ENCODE results near the gene YARS1. TPM values are rescaled to one million over a fixed set of nuclear protein-coding genes. Genes with fewer than 3 reads are reported as not detected.

YARS1 gene
- total and polyA plus RNA-seq, 2 of the 13 experiments (the other 11 are each of a cell fraction or from before 2014, with no cell fraction given): 50.1 to 113 TPM

GRCh38 chr1:32742199-32742947, 74.8 kb downstream of the YARS1 start:
- in situ Hi-C loops (cut with HindIII; ENCODE audit: extremely low pct_ligation_motif_present, low pct_unique_long_range_greater_than_20kb): no loop called here
- POLR2A ChIA-PET: interaction anchor here (0.8 to 2.1 kb wide), 6 partner anchors 16 to 92 kb away, joined by 3 to 13 read pairs (median 8); partner anchors contain the start of genes RBBP4 and ZBTB8OS
- TF ChIP-seq ARID2 (CRISPR knock-in tag; IDR thresholded peaks at IDR 0.05; ENCODE audit: borderline replicate concordance): no peak
- no peak for TF ChIP-seq ZNF234 (CRISPR knock-in tag; conservative IDR thresholded peaks at IDR 0.05)
- TF ChIP-seq TBX3 (IDR thresholded peaks at IDR 0.05; ENCODE audit: borderline replicate concordance): no peak
- TF ChIP-seq, protein P1, sequence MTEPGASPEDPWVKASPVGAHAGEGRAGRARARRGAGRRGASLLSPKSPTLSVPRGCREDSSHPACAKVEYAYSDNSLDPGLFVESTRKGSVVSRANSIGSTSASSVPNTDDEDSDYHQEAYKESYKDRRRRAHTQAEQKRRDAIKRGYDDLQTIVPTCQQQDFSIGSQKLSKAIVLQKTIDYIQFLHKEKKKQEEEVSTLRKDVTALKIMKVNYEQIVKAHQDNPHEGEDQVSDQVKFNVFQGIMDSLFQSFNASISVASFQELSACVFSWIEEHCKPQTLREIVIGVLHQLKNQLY (CRISPR knock-in tag; IDR thresholded peaks at IDR 0.05): no peak
- TF ChIP-seq SKI (IDR thresholded peaks at IDR 0.05; ENCODE audit: partially characterized antibody): no peak
- no peak for TF ChIP-seq ZSCAN20 (CRISPR knock-in tag; IDR thresholded peaks at IDR 0.05; ENCODE audit: borderline replicate concordance)
- no peak for TF ChIP-seq MED8 (CRISPR knock-in tag; IDR thresholded peaks at IDR 0.05; ENCODE audit: insufficient replicate concordance)
- no peak for TF ChIP-seq SMYD3 (CRISPR knock-in tag; IDR thresholded peaks at IDR 0.05)
- TF ChIP-seq ZNF788 (CRISPR knock-in tag; IDR thresholded peaks at IDR 0.05; ENCODE audit: borderline replicate concordance): peak; percentile 72; the same call in 1 of the 2 replicates
- no peak for TF ChIP-seq ARNTL (CRISPR knock-in tag; IDR thresholded peaks at IDR 0.05)
- no peak for TF ChIP-seq ZNF850 (CRISPR knock-in tag; conservative IDR thresholded peaks at IDR 0.05)
- TF ChIP-seq POLR2AphosphoS5 (IDR thresholded peaks at IDR 0.05; ENCODE audit: low read depth, low read length): no peak
- no peak for TF ChIP-seq HNF1A (IDR thresholded peaks at IDR 0.05; ENCODE audit: low read depth)
- TF ChIP-seq HNF1A (CRISPR knock-in tag; IDR thresholded peaks at IDR 0.05; ENCODE audit: borderline replicate concordance): no peak
- no peak for TF ChIP-seq SATB2 (CRISPR knock-in tag; IDR thresholded peaks at IDR 0.05)
- no peak; the same call in none of the 2 replicates for TF ChIP-seq ZNF746 (CRISPR knock-in tag; IDR thresholded peaks at IDR 0.05)
- no peak for TF ChIP-seq SP1 (IDR thresholded peaks at IDR 0.05)
- no peak for TF ChIP-seq SP1 (CRISPR knock-in tag; IDR thresholded peaks at IDR 0.05)
- TF ChIP-seq MXD4 (CRISPR knock-in tag; IDR thresholded peaks at IDR 0.05): no peak
- TF ChIP-seq GTF2F1 (IDR thresholded peaks at IDR 0.05; ENCODE audit: low read length): no peak
- TF ChIP-seq EZH2 (conservative IDR thresholded peaks at IDR 0.05; ENCODE audit: low read depth, low read length): no peak
- no peak for TF ChIP-seq ZNF510 (CRISPR knock-in tag; IDR thresholded peaks at IDR 0.05; ENCODE audit: low read depth)

More at GRCh38 chr1:32742199-32742947, 74.8 kb downstream of the YARS1 start:
- ATAC-seq (peak; percentile 35), FAIRE-seq (no peak), DNase-seq (ENCODE audit: low spot score) (peak; percentile 48)
- Histone ChIP-seq H3K36me3 (replicated peaks in 1 of 2; ENCODE audit: control insufficient read depth in 1 of 2, insufficient read depth in 2 of 2, low read length in 2 of 2) (peaks cover 0 to 2% of the 10 kb centered on the region in 2 experiments; a peak in 1 of 5 replicates), H3K27ac (ENCODE audit: extremely low read length, insufficient read depth, low read length) (peak overlapping the region; percentile 87), H3K9me3 (ENCODE audit: low read length) (no peaks in the 10 kb centered on the region), H2AFZ (ENCODE audit: low read length) (no peak overlapping the region), H3K4me3 (replicated peaks in 1 of 3; ENCODE audit: insufficient read depth in 1 of 3, low read depth in 2 of 3, low read length in 3 of 3) (peak overlapping the region; percentile 80 to 92 (median 91)), H3K9ac (ENCODE audit: insufficient read depth, low read depth, low read length) (peak overlapping the region; percentile 87), H3K4me1 (ENCODE audit: insufficient read depth, low read length) (peaks cover 59% of the 10 kb centered on the region), H3K27me3 (ENCODE audit: control insufficient read depth in 1 of 2, insufficient read depth in 2 of 2, low read length in 2 of 2) (no peaks in the 10 kb centered on the region; a peak in 1 of 5 replicates), H4K20me1 (ENCODE audit: insufficient read depth, low read length) (no peaks in the 10 kb centered on the region; the same call in 1 of the 2 replicates), H3K79me2 (ENCODE audit: insufficient read depth, low read length) (peaks cover 33% of the 10 kb centered on the region), H3K4me2 (ENCODE audit: low read depth, low read length) (peak overlapping the region; percentile 96)
- intact Hi-C loops (cut with micrococcal nuclease; ENCODE audit: unreplicated experiment): loop anchor here (2.0 kb wide), 1 partner anchor 30 kb away; no protein-coding TSS in a partner anchor
- WGBS (ENCODE audit: low lambda C conversion rate): 23% methylated on average over 4 of the region's 28 CpGs
- no TSS peak for BruUV-seq (replicated peaks)
- CTCF ChIA-PET (ENCODE audit: low intra/inter-chr PET ratio, low total read pairs): interaction anchor here (2.1 to 3.4 kb wide), 2 partner anchors 30 kb away, joined by 13 to 18 read pairs; no protein-coding TSS in a partner anchor

All from HepG2 (cell line).